Measurements from ENCODE around the gene PDE2A. TPM values are rescaled to one million over a fixed set of nuclear protein-coding genes. Genes with fewer than 3 reads are reported as not detected.

PDE2A gene
- total RNA-seq, 1 donor from 2014 or later = 0.82 TPM

DNA sequence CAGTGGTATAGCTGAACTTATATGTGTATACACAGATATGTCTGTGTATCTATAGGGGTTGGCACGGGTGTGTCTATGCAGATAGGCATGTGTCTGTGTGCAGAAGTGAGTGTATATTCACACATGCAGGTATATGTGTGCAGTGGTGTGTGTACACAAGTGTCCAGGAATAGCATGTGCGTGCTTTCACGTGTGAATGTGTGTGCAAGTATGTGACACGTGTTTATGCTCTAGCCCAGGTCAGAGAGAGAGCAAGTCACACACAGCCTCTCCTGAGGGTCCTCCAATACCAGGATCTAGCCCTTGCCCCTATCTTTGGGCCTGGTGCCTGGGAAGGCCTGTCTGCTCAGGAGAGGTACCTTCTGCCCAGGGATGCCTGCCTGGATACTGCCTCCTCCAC lies 26.3 kb downstream of the PDE2A start:
- no peak overlapping the region for H3K4me3 ChIP-seq (ENCODE audit: insufficient read depth, low read depth, low read length)
- H3K36me3 ChIP-seq (ENCODE audit: insufficient read depth, low read length) = no peaks in the 10 kb centered on the region
- FAIRE-seq (no peak), DNase-seq (ENCODE audit: low read depth) (no peak)
- H3K9ac ChIP-seq (ENCODE audit: low read length) = no peak overlapping the region
- Mint-ChIP-seq H3K27ac (ENCODE audit: unreplicated experiment) (no peak overlapping the region), H3K4me1 (ENCODE audit: low read depth, unreplicated experiment) (peaks cover 2% of the 10 kb centered on the region), H3K27me3 (ENCODE audit: low read depth, unreplicated experiment) (peaks cover 56% of the 10 kb centered on the region), H3K4me3 (ENCODE audit: unreplicated experiment) (no peak overlapping the region), H3K36me3 (ENCODE audit: low read depth, unreplicated experiment) (no peaks in the 10 kb centered on the region), H3K9me3 (ENCODE audit: unreplicated experiment) (no peaks in the 10 kb centered on the region)
- H4K20me1 ChIP-seq (ENCODE audit: insufficient read depth, low read length) = no peaks in the 10 kb centered on the region
- H3K79me2 ChIP-seq (ENCODE audit: insufficient read depth, low read length) = no peaks in the 10 kb centered on the region
- peaks cover 3% of the 10 kb centered on the region for H3K4me1 ChIP-seq (ENCODE audit: insufficient read depth, low read length)
- no peak overlapping the region for H2AFZ ChIP-seq (ENCODE audit: low read depth, low read length)
- no peak overlapping the region for H3K27ac ChIP-seq (ENCODE audit: low read depth, low read length)
- H3K9me3 ChIP-seq (ENCODE audit: insufficient read depth, low read depth, low read length) = no peaks in the 10 kb centered on the region
- H3K27me3 ChIP-seq (ENCODE audit: insufficient read depth, low read length) = no peaks in the 10 kb centered on the region
- H3K4me2 ChIP-seq (ENCODE audit: low read length) = no peak overlapping the region
- TF ChIP-seq, protein P1, sequence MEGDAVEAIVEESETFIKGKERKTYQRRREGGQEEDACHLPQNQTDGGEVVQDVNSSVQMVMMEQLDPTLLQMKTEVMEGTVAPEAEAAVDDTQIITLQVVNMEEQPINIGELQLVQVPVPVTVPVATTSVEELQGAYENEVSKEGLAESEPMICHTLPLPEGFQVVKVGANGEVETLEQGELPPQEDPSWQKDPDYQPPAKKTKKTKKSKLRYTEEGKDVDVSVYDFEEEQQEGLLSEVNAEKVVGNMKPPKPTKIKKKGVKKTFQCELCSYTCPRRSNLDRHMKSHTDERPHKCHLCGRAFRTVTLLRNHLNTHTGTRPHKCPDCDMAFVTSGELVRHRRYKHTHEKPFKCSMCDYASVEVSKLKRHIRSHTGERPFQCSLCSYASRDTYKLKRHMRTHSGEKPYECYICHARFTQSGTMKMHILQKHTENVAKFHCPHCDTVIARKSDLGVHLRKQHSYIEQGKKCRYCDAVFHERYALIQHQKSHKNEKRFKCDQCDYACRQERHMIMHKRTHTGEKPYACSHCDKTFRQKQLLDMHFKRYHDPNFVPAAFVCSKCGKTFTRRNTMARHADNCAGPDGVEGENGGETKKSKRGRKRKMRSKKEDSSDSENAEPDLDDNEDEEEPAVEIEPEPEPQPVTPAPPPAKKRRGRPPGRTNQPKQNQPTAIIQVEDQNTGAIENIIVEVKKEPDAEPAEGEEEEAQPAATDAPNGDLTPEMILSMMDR (IDR thresholded peaks at IDR 0.05; ENCODE audit: insufficient read depth, low read depth, low read length) = no peak

DNA sequence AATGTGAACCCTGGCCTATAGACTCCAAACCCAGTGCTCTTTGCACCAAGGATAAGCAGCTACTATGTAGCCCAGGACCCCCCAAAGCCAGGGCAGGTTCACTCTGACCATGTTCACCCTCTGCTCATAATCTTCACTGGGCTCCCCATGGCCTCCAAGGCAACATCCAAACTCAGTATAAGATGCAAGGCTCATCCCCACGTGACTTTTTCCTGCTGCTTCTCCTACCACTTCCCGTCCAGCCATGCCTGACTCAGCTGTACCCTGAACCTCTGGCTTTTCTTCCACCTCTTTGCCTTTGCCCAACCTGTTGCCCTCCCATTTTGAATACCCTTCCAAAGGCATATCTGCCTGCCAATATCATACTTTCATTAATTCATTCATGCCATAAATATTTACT lies 27.8 kb downstream of the PDE2A start:
- TF ChIP-seq, protein P1 (IDR thresholded peaks at IDR 0.05; ENCODE audit: insufficient read depth, low read depth, low read length) = no peak
- TF ChIP-seq EZH2 (IDR thresholded peaks at IDR 0.05; ENCODE audit: insufficient read depth, low read length) = no peak
- Mint-ChIP-seq H3K4me1 (ENCODE audit: low read depth, unreplicated experiment) (peaks cover 2% of the 10 kb centered on the region), H3K36me3 (ENCODE audit: low read depth, unreplicated experiment) (no peaks in the 10 kb centered on the region), H3K9me3 (ENCODE audit: unreplicated experiment) (no peaks in the 10 kb centered on the region), H3K27ac (ENCODE audit: unreplicated experiment) (no peak overlapping the region), H3K27me3 (ENCODE audit: low read depth, unreplicated experiment) (peaks cover 42% of the 10 kb centered on the region), H3K4me3 (ENCODE audit: unreplicated experiment) (peak overlapping the region; percentile 48)
- no peaks in the 10 kb centered on the region for H3K79me2 ChIP-seq (ENCODE audit: insufficient read depth, low read length)
- peaks cover 4% of the 10 kb centered on the region for H4K20me1 ChIP-seq (ENCODE audit: insufficient read depth, low read length)
- H3K9me3 ChIP-seq (ENCODE audit: insufficient read depth, low read depth, low read length) = no peaks in the 10 kb centered on the region
- no peak overlapping the region for H3K4me3 ChIP-seq (ENCODE audit: insufficient read depth, low read depth, low read length)
- peaks cover 3% of the 10 kb centered on the region for H3K4me1 ChIP-seq (ENCODE audit: insufficient read depth, low read length)
- no peaks in the 10 kb centered on the region for H3K36me3 ChIP-seq (ENCODE audit: insufficient read depth, low read length)
- peaks cover 5% of the 10 kb centered on the region for H3K27me3 ChIP-seq (ENCODE audit: insufficient read depth, low read length)
- no peak overlapping the region for H3K4me2 ChIP-seq (ENCODE audit: low read length)
- FAIRE-seq (no peak), DNase-seq (ENCODE audit: low read depth) (no peak)
- no peak overlapping the region for H3K9ac ChIP-seq (ENCODE audit: low read length)
- no peak overlapping the region for H3K27ac ChIP-seq (ENCODE audit: low read depth, low read length)
- no peak overlapping the region for H2AFZ ChIP-seq (ENCODE audit: low read depth, low read length)

DNA sequence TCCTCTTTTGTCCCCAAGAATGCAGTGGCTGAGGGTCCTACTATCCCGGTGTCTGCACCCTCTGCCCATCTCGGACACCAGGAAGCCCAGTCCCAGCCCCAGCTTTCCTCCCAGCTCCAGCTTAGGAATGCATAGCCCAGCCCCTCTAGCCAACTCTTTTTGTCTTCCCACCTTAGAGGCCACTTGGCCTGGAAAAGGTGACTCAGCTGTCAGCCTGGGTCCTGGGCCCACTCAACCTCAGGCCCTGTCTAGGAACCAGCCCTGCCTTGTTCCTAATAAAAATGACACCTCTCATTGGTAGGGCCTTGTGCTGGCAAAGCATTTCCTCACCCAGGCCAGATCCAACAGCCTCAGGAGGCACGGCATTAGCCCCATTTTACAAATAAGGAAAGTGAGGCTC lies 28.2 kb downstream of the PDE2A start:
- Histone ChIP-seq H3K4me3 (ENCODE audit: insufficient read depth, low read depth, low read length) (no peak overlapping the region), H4K20me1 (ENCODE audit: insufficient read depth, low read length) (peaks cover 5% of the 10 kb centered on the region), H3K79me2 (ENCODE audit: insufficient read depth, low read length) (no peaks in the 10 kb centered on the region), H3K4me1 (ENCODE audit: insufficient read depth, low read length) (peaks cover 3% of the 10 kb centered on the region), H3K27me3 (ENCODE audit: insufficient read depth, low read length) (peaks cover 10% of the 10 kb centered on the region), H3K36me3 (ENCODE audit: insufficient read depth, low read length) (no peaks in the 10 kb centered on the region), H3K4me2 (ENCODE audit: low read length) (no peak overlapping the region), H3K9me3 (ENCODE audit: insufficient read depth, low read depth, low read length) (no peaks in the 10 kb centered on the region), H3K9ac (ENCODE audit: low read length) (no peak overlapping the region), H2AFZ (ENCODE audit: low read depth, low read length) (no peak overlapping the region), H3K27ac (ENCODE audit: low read depth, low read length) (no peak overlapping the region)
- no peak overlapping the region for H3K4me3 Mint-ChIP-seq (ENCODE audit: unreplicated experiment)
- DNase-seq (ENCODE audit: low read depth) (no peak), FAIRE-seq (no peak)
- no peak for TF ChIP-seq EZH2 (IDR thresholded peaks at IDR 0.05; ENCODE audit: insufficient read depth, low read length)
- TF ChIP-seq, protein P1 (IDR thresholded peaks at IDR 0.05; ENCODE audit: insufficient read depth, low read depth, low read length) = no peak
- H3K4me1 Mint-ChIP-seq (ENCODE audit: low read depth, unreplicated experiment) = peaks cover 2% of the 10 kb centered on the region
- peaks cover 37% of the 10 kb centered on the region for H3K27me3 Mint-ChIP-seq (ENCODE audit: low read depth, unreplicated experiment)
- no peaks in the 10 kb centered on the region for H3K9me3 Mint-ChIP-seq (ENCODE audit: unreplicated experiment)
- no peak overlapping the region for H3K27ac Mint-ChIP-seq (ENCODE audit: unreplicated experiment)
- no peaks in the 10 kb centered on the region for H3K36me3 Mint-ChIP-seq (ENCODE audit: low read depth, unreplicated experiment)

Data from astrocyte (in vitro differentiated cells and primary cell).